ENCODE measurements around the gene DYNC1H1.

Gene DYNC1H1

DNA sequence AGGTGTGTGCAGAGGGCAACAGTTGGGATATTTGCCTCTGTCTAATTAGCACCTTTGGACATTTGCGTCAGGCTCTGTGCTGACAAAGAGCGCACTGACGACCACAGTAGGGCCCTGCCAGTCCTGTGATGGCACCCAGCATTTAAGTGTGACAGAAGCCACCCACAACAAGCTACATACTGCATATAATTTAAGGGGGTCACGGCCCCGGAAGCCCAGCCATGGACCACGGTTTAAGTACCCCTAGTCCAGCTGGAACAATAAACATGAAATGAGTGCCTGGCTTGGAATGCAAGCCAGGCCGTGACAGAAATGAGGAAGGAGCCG is 16.8 kb upstream of the DYNC1H1 start:
- ChIA-PET POLR2A (interaction anchor here (1.1 to 2.5 kb wide), 3 partner anchors 14 to 187 kb away, joined by 3 to 6 read pairs (median 5); no protein-coding TSS in a partner anchor), CTCF (interaction anchor here (2.2 kb wide), 1 partner anchor 14 kb away, joined by 11 read pairs; no protein-coding TSS in a partner anchor)
- no peaks in the 10 kb centered on the region for H3K9me3 ChIP-seq (ENCODE audit: control insufficient read depth, insufficient read depth, low read depth, low read length)
- H3K36me3 ChIP-seq (ENCODE audit: control insufficient read depth in 2 of 2, insufficient read depth in 1 of 2, low read length in 2 of 2), result no peaks in the 10 kb centered on the region
- H3K27ac ChIP-seq (ENCODE audit: extremely low read depth, low read depth, low read length), result peak overlapping the region; percentile 96
- TF ChIP-seq ZNF292 (tag by site-specific recombination; IDR thresholded peaks at IDR 0.05; ENCODE audit: borderline replicate concordance, low read depth) (no peak), ZIC2 (tag by site-specific recombination; IDR thresholded peaks at IDR 0.05) (no peak), SP3 (tag by site-specific recombination; IDR thresholded peaks at IDR 0.05) (no peak), YY1 (tag by site-specific recombination; IDR thresholded peaks at IDR 0.05) (no peak), GLIS1 (tag by site-specific recombination; IDR thresholded peaks at IDR 0.05) (no peak), SCRT1 (tag by site-specific recombination; IDR thresholded peaks at IDR 0.05; ENCODE audit: borderline replicate concordance) (no peak), MEIS1 (CRISPR knock-in tag; IDR thresholded peaks at IDR 0.05; ENCODE audit: borderline replicate concordance) (no peak), ZNF354C (tag by site-specific recombination; IDR thresholded peaks at IDR 0.05; ENCODE audit: borderline replicate concordance, low read depth) (no peak), ZNF623 (tag by site-specific recombination; IDR thresholded peaks at IDR 0.05) (0 out of 2 replicates have a peak, but pooled peaks have one; percentile 11), KLF1 (tag by site-specific recombination; IDR thresholded peaks at IDR 0.05) (no peak), ZNF544 (tag by site-specific recombination; IDR thresholded peaks at IDR 0.05) (no peak), ZNF404 (tag by site-specific recombination; IDR thresholded peaks at IDR 0.05) (no peak), ZNF558 (tag by site-specific recombination; IDR thresholded peaks at IDR 0.05) (no peak)
- TF ChIP-seq, protein P1, sequence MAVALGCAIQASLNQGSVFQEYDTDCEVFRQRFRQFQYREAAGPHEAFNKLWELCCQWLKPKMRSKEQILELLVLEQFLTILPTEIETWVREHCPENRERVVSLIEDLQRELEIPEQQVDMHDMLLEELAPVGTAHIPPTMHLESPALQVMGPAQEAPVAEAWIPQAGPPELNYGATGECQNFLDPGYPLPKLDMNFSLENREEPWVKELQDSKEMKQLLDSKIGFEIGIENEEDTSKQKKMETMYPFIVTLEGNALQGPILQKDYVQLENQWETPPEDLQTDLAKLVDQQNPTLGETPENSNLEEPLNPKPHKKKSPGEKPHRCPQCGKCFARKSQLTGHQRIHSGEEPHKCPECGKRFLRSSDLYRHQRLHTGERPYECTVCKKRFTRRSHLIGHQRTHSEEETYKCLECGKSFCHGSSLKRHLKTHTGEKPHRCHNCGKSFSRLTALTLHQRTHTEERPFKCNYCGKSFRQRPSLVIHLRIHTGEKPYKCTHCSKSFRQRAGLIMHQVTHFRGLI (tag by site-specific recombination; IDR thresholded peaks at IDR 0.05), result 0 out of 2 replicates have a peak, but pooled peaks have one; percentile 37
- TF ChIP-seq, protein P2, sequence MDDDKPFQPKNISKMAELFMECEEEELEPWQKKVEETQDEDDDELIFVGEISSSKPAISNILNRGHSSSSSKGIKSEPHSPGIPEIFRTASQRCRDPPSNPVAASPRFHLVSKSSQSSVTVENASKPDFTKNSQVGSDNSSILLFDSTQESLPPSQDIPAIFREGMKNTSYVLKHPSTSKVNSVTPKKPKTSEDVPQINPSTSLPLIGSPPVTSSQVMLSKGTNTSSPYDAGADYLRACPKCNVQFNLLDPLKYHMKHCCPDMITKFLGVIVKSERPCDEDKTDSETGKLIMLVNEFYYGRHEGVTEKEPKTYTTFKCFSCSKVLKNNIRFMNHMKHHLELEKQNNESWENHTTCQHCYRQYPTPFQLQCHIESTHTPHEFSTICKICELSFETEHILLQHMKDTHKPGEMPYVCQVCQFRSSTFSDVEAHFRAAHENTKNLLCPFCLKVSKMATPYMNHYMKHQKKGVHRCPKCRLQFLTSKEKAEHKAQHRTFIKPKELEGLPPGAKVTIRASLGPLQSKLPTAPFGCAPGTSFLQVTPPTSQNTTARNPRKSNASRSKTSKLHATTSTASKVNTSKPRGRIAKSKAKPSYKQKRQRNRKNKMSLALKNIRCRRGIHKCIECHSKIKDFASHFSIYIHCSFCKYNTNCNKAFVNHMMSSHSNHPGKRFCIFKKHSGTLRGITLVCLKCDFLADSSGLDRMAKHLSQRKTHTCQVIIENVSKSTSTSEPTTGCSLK (tag by site-specific recombination; IDR thresholded peaks at IDR 0.05), result no peak
- TF ChIP-seq, protein P3, sequence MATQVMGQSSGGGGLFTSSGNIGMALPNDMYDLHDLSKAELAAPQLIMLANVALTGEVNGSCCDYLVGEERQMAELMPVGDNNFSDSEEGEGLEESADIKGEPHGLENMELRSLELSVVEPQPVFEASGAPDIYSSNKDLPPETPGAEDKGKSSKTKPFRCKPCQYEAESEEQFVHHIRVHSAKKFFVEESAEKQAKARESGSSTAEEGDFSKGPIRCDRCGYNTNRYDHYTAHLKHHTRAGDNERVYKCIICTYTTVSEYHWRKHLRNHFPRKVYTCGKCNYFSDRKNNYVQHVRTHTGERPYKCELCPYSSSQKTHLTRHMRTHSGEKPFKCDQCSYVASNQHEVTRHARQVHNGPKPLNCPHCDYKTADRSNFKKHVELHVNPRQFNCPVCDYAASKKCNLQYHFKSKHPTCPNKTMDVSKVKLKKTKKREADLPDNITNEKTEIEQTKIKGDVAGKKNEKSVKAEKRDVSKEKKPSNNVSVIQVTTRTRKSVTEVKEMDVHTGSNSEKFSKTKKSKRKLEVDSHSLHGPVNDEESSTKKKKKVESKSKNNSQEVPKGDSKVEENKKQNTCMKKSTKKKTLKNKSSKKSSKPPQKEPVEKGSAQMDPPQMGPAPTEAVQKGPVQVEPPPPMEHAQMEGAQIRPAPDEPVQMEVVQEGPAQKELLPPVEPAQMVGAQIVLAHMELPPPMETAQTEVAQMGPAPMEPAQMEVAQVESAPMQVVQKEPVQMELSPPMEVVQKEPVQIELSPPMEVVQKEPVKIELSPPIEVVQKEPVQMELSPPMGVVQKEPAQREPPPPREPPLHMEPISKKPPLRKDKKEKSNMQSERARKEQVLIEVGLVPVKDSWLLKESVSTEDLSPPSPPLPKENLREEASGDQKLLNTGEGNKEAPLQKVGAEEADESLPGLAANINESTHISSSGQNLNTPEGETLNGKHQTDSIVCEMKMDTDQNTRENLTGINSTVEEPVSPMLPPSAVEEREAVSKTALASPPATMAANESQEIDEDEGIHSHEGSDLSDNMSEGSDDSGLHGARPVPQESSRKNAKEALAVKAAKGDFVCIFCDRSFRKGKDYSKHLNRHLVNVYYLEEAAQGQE (tag by site-specific recombination; IDR thresholded peaks at IDR 0.05), result 0 out of 2 replicates have a peak, but pooled peaks have one; percentile 21
- H3K4me3 ChIP-seq (ENCODE audit: low read depth, low read length), result peak overlapping the region; percentile 90
- H3K4me1 ChIP-seq (ENCODE audit: control insufficient read depth, insufficient read depth, low read length), result 0 out of 2 replicates have a peak, but pooled peaks cover 3% of the 10 kb centered on the region

DNA sequence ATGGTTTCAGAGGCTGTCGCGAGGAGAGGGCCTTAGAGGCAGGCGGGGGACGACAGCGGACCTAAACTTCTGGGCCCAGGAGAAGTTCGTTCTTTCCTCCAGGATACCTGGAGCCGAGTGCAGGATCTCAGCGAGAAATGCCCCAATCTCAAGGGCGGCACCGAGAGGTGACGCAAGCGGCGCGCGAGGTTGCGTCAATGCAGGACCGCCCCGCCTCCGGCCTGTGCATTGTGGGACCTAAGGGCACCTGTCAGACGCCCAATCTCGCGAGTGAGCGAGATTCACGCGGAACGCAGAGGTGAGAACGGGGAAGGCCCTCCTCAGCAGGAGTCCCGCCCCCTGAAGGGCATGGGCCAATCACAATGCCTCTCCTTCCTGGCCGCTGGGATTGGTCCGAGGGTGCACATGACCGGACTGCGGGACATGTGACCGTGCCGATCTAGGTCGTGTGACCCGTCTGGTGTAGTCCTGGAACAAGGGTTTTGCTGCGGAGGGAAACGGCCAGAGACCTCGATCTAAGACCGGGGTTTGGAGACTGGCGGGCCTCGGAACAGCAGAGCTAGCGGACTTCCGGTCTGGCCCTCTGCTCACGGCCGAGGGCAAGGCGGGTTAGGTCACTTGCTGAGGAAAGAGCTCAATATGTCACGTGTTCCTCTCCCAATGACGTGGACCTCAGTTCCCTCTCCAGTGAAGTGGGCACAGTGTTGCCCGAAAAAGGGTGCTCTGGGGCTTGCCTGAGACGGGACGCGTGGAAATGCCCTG is 16.3 kb upstream of the DYNC1H1 start:
- ChIA-PET CTCF (interaction anchor here (0.9 to 2.2 kb wide), 2 partner anchors 13 to 15 kb away, joined by 3 to 11 read pairs; no protein-coding TSS in a partner anchor), POLR2A (interaction anchor here (0.6 to 2.5 kb wide), 4 partner anchors 13 to 188 kb away, joined by 3 to 6 read pairs (median 4); no protein-coding TSS in a partner anchor)
- H3K4me1 ChIP-seq (ENCODE audit: control insufficient read depth, insufficient read depth, low read length), result 0 out of 2 replicates have a peak, but pooled peaks cover 3% of the 10 kb centered on the region
- no peaks in the 10 kb centered on the region for H3K9me3 ChIP-seq (ENCODE audit: control insufficient read depth, insufficient read depth, low read depth, low read length)
- peak overlapping the region; percentile 90 for H3K4me3 ChIP-seq (ENCODE audit: low read depth, low read length)
- H3K36me3 ChIP-seq (ENCODE audit: control insufficient read depth in 2 of 2, insufficient read depth in 1 of 2, low read length in 2 of 2), result no peaks in the 10 kb centered on the region
- H3K27ac ChIP-seq (ENCODE audit: extremely low read depth, low read depth, low read length), result peak overlapping the region; percentile 96
- TF ChIP-seq ZNF837 (tag by site-specific recombination; IDR thresholded peaks at IDR 0.05) (no peak), ZBTB48 (tag by site-specific recombination; IDR thresholded peaks at IDR 0.05) (0 out of 2 replicates have a peak, but pooled peaks have one; percentile 46), KLF10 (tag by site-specific recombination; IDR thresholded peaks at IDR 0.05) (peak; percentile 81; the same call in 1 of the 2 replicates), ZNF391 (tag by site-specific recombination; IDR thresholded peaks at IDR 0.05; ENCODE audit: borderline replicate concordance, low read depth) (peak; percentile 62), ZNF501 (tag by site-specific recombination; IDR thresholded peaks at IDR 0.05) (peak; percentile 84), ZIC2 (tag by site-specific recombination; IDR thresholded peaks at IDR 0.05) (peak; percentile 70), ZNF239 (tag by site-specific recombination; IDR thresholded peaks at IDR 0.05) (no peak), ZBTB21 (tag by site-specific recombination; IDR thresholded peaks at IDR 0.05) (peak; percentile 96), BCL11B (tag by site-specific recombination; IDR thresholded peaks at IDR 0.05; ENCODE audit: low read depth) (0 out of 2 replicates have a peak, but pooled peaks have one; percentile 53), IKZF3 (tag by site-specific recombination; IDR thresholded peaks at IDR 0.05) (peak; percentile 71), ZNF335 (tag by site-specific recombination; conservative IDR thresholded peaks at IDR 0.05) (peak; percentile 91), SETDB1 (IDR thresholded peaks at IDR 0.05; ENCODE audit: insufficient read length, low read length) (peak; percentile 41), SCRT2 (tag by site-specific recombination; IDR thresholded peaks at IDR 0.05) (peak; percentile 100)
